Activated T-cell treated with anti-CD3 and anti-CD28 coated beads, Interleukin-2, amount 50 U/mL, for 4 hours (primary cell): ENCODE data around the gene PTPRE. TPM values are rescaled to one million over a fixed set of nuclear protein-coding genes. Genes with fewer than 3 reads are reported as not detected.
"Not testable (repeated sequence)": the region's sequence is repeated elsewhere in the genome, so short reads cannot be mapped to it uniquely, and the experiment has no call there.

Experiments used
- ATAC-seq, 2 donors: fragments of 200-7000 bp; cut with Tn5 transposase; one replicate each; pipeline ENCODE4 v1.10.0; 2021
- DNase-seq: peaks from one replicate; pipeline ENCODE4 v3.0.0-alpha.2; 2020
- H3K27me3 Mint-ChIP-seq: one replicate; pipeline ENCODE4 v1.8.0; 2021; ENCODE audit warnings: low read depth, mixed read lengths
- H3K36me3 Mint-ChIP-seq: one replicate; pipeline ENCODE4 v1.8.0; 2022; ENCODE audit warnings: mixed read lengths; ENCODE audit not compliant: insufficient read depth
- H3K4me1 Mint-ChIP-seq: one replicate; pipeline ENCODE4 v1.8.0; 2021; ENCODE audit warnings: low read depth, mixed read lengths
- H3K4me3 Mint-ChIP-seq: one replicate; pipeline ENCODE4 v1.8.0; 2021; ENCODE audit warnings: mild to moderate bottlenecking, moderate library complexity, mixed read lengths
- H3K9me3 Mint-ChIP-seq: one replicate; pipeline ENCODE4 v1.8.0; 2021; ENCODE audit warnings: mixed read lengths
- total RNA-seq, 3 donors: library from RNA; stranded (reverse); gene quantifications; one replicate each; pipeline ENCODE4 v1.2.1, GENCODE V29; 2021

Gene PTPRE
- total RNA-seq, 3 donors from 2014 or later = 35.8 to 49.1 (median 46.1) TPM

GRCh38 chr10:128080231-128080630 is 173.3 kb downstream of the PTPRE start:
- H3K4me3 Mint-ChIP-seq = no peak overlapping the region
- DNase-seq (no peak), ATAC-seq (no peak)
- H3K27me3 Mint-ChIP-seq = no peaks in the 10 kb centered on the region
- peaks cover 36% of the 10 kb centered on the region for H3K36me3 Mint-ChIP-seq
- no peaks in the 10 kb centered on the region for H3K4me1 Mint-ChIP-seq
- H3K9me3 Mint-ChIP-seq = no peaks in the 10 kb centered on the region

- no peaks in the 10 kb centered on the region for H3K9me3 Mint-ChIP-seq
- no peaks in the 10 kb centered on the region for H3K4me1 Mint-ChIP-seq
- H3K4me3 Mint-ChIP-seq = no peak overlapping the region
- DNase-seq (no peak), ATAC-seq (no peak)
- H3K27me3 Mint-ChIP-seq = no peaks in the 10 kb centered on the region
- H3K36me3 Mint-ChIP-seq = peaks cover 34% of the 10 kb centered on the region
Measured at GRCh38 chr10:128080641-128081040, 173.7 kb downstream of the PTPRE start.

DNA sequence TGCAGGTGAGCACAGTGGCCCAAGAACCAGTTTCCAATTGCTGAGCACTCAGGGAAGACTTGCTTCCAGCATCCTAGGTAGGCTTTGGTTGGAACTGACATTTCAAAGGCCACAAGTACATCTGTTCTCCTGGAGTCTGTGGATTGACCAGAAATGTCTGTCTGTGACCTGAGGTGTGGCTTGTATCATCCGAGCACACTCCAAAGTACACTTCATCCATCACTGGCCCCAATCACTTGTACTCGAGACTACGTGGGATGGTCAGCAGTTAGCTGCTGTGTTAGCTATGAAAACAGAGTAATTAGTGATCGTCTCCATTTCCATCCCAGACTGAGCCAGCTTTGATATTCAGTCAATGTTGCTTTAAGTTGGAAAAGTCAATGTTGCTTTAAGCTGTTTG is 174.3 kb downstream of the PTPRE start:
- ATAC-seq (no peak), DNase-seq (no peak)
- Mint-ChIP-seq H3K4me1 (no peaks in the 10 kb centered on the region), H3K4me3 (no peak overlapping the region), H3K9me3 (no peaks in the 10 kb centered on the region), H3K36me3 (peaks cover 32% of the 10 kb centered on the region), H3K27me3 (no peaks in the 10 kb centered on the region)

DNA sequence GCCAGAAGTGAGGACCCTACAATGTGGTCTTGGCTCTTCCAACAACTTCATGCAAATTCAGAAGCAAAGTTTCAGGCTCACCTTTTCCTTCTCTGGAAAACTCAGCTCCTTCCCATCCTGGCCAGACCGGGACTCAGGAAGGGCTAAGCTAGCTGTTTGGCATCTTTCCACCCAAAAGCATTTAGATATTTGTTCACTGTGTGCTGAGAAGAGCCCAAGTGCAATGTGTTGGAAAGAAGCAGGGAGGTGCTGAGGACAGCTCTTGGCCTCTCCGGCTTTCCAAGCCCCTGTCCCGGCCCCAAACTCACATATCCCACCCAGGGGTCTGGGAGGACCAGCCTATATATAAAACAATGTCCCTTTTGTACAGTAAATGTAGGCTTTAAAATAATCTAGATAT is 174.8 kb downstream of the PTPRE start:
- Mint-ChIP-seq H3K27me3 (no peaks in the 10 kb centered on the region), H3K36me3 (peaks cover 28% of the 10 kb centered on the region), H3K4me1 (no peaks in the 10 kb centered on the region), H3K4me3 (no peak overlapping the region), H3K9me3 (no peaks in the 10 kb centered on the region)
- no peak for ATAC-seq
- DNase-seq = no peak

- Mint-ChIP-seq H3K4me3 (no peak overlapping the region), H3K9me3 (no peaks in the 10 kb centered on the region), H3K27me3 (no peaks in the 10 kb centered on the region), H3K36me3 (peaks cover 25% of the 10 kb centered on the region), H3K4me1 (no peaks in the 10 kb centered on the region)
- DNase-seq (no peak), ATAC-seq (no peak)
Measured at GRCh38 chr10:128083191-128083895, 176.4 kb downstream of the PTPRE start.

GRCh38 chr10:128084364-128084763 is 177.5 kb downstream of the PTPRE start:
- DNase-seq (no peak), ATAC-seq (no peak)
- no peaks in the 10 kb centered on the region for H3K4me1 Mint-ChIP-seq
- peaks cover 19% of the 10 kb centered on the region for H3K36me3 Mint-ChIP-seq
- no peak overlapping the region for H3K4me3 Mint-ChIP-seq
- no peaks in the 10 kb centered on the region for H3K27me3 Mint-ChIP-seq
- no peaks in the 10 kb centered on the region for H3K9me3 Mint-ChIP-seq

GRCh38 chr10:128084991-128085390 is 178.1 kb downstream of the PTPRE start:
- H3K36me3 Mint-ChIP-seq = peaks cover 16% of the 10 kb centered on the region
- H3K9me3 Mint-ChIP-seq = no peaks in the 10 kb centered on the region
- no peak for ATAC-seq

DNA sequence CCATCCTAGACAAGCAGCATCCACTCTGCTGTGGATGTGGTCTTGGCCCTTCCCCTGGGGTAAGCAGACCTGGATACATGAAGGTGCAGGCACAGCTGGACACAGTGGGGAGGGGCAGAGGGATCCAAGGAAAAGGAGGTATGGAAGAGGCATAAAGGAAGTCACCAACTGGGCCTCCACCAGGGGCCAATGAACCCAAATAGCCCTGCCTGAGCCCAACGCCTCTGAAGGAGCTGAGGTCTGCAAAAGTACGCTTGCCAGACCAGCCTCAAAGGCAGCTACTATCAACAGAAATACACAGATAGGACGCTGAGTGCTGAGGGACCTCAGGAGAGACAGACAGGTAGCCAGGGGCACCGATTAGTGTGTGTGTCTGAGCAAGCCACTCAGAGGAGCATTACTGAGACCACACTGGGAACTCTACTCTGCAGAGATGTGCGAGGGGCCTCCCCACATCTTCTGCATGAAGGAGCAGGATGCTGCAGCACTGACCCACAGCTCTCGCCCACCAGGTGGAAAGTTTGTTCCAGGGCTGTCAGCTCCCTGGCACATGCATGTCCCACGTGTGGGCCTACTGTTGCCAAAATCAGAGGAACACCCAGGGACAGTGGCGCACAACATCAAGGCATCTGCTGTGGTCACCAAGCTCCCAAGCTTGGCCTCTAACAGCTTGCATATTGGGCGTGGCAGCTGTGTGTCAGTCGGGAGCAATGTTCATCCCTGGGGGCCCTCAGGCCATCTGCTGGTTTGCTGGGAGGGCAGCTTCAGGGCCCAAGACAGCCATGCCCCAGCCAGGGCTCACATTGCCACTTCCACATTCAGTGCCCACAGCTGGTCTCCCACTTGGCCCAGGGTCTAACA is 179.3 kb downstream of the PTPRE start:
- ATAC-seq (no peak), DNase-seq (no peak)
- Mint-ChIP-seq H3K4me3 (no peak overlapping the region), H3K9me3 (no peaks in the 10 kb centered on the region), H3K36me3 (peaks cover 10% of the 10 kb centered on the region), H3K27me3 (no peaks in the 10 kb centered on the region), H3K4me1 (no peaks in the 10 kb centered on the region)

More at GRCh38 chr10:128084991-128085390, 178.1 kb downstream of the PTPRE start:
- DNase-seq = no peak
- Mint-ChIP-seq H3K4me3 (no peak overlapping the region), H3K27me3 (no peaks in the 10 kb centered on the region), H3K4me1 (no peaks in the 10 kb centered on the region)

DNA sequence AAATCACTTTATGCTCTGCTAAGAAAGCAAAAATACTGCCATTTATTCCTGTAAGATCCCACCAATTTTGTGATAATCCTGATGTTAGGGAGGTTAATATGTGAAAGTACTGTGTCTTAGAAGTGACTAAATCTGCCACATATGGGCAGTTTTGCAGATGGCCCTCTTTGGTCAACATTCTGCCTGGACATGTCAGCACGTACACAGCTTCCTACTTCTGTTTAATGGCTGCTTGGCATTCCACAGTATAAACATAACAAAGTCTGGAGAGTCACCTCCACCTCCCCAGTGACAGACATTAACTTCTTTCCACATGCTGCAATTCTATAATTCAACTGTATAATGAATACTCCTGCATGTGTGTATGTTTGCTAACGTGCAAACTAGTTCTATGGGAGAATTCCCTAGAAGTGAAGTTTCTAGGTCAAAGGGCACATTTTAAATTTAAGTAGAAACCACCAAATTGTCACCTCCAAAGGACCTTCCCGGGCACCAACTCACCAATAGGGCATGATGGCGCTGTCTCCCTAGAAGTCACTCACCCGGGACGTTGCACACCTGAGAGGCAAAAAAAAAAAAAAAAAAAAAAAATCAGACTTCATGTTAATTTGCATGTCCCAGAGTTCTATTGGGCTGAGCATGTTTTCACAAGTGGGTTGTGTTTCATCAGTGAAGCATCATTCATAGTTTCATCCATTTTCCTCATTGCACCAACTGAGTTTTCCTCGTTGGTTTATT is 180.4 kb downstream of the PTPRE start:
- no peaks in the 10 kb centered on the region for H3K27me3 Mint-ChIP-seq
- H3K9me3 Mint-ChIP-seq = no peaks in the 10 kb centered on the region
- DNase-seq (no peak), ATAC-seq (no peak)
- no peaks in the 10 kb centered on the region for H3K4me1 Mint-ChIP-seq
- peaks cover 10% of the 10 kb centered on the region for H3K36me3 Mint-ChIP-seq
- no peak overlapping the region for H3K4me3 Mint-ChIP-seq

- no peak for ATAC-seq
- no peaks in the 10 kb centered on the region for H3K9me3 Mint-ChIP-seq
- no peak for DNase-seq
Measured at GRCh38 chr10:128087884-128088709, 181.2 kb downstream of the PTPRE start.

DNA sequence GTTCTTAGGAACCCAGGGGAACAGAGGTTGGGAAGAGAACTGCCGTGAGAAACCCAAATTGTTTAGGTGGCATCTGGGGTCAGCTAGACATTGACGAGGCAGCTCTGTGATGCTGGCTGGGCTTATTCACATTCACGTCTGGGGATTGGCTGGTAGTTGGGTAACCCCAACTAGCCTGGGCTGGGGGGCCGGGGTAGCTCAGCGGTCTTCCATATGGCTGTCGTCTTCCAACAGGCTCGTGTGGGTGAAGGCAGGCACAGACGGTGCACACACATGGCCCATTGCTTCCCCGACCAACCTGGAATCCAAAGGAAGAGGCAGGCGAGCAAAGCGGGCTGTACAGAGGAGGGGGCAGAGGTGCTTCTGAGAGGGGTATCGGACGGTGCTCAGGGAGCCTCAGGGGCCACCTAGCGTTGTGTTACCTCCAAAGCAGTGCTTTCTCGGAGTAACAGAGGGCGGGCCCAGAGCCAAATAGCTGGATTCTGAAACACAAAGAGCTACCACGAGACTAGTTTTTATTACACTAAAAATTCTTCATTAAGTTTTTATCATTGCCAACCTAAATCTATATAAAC is 184.8 kb downstream of the PTPRE start:
- Mint-ChIP-seq H3K36me3 (no peaks in the 10 kb centered on the region), H3K4me1 (peaks cover 16% of the 10 kb centered on the region), H3K9me3 (no peaks in the 10 kb centered on the region), H3K4me3 (no peak overlapping the region), H3K27me3 (no peaks in the 10 kb centered on the region)
- DNase-seq = no peak
- ATAC-seq = no peak

More at GRCh38 chr10:128087884-128088709, 181.2 kb downstream of the PTPRE start:
- Mint-ChIP-seq H3K36me3 (peaks cover 10% of the 10 kb centered on the region), H3K4me3 (no peak overlapping the region), H3K4me1 (no peaks in the 10 kb centered on the region), H3K27me3 (no peaks in the 10 kb centered on the region)

- DNase-seq (no peak), ATAC-seq (no peak)
- Mint-ChIP-seq H3K27me3 (no peaks in the 10 kb centered on the region), H3K36me3 (no peaks in the 10 kb centered on the region), H3K9me3 (no peaks in the 10 kb centered on the region), H3K4me3 (no peak overlapping the region), H3K4me1 (peaks cover 18% of the 10 kb centered on the region)
Measured at GRCh38 chr10:128092454-128092853, 185.6 kb downstream of the PTPRE start.

GRCh38 chr10:128094596-128094995 is 187.7 kb downstream of the PTPRE start:
- H3K27me3 Mint-ChIP-seq, H3K4me3 Mint-ChIP-seq, H3K36me3 Mint-ChIP-seq, ATAC-seq, H3K9me3 Mint-ChIP-seq, DNase-seq: not testable (repeated sequence)
- peaks cover 20% of the 10 kb centered on the region for H3K4me1 Mint-ChIP-seq
